DMS 273 treated with DMSO at 0.1 percent for 48 hours (cell line): ENCODE data around the gene SEMG1.

Experiments
- DNase-seq: peaks from one replicate; lab custom pipeline; 2025; lab: John Stamatoyannopoulos, UW

Gene SEMG1

GRCh38 chr20:45221076-45221475 lies 14.2 kb downstream of the SEMG1 start, which contains the start of gene SEMG2:
SEMG2 (plus strand) TSS chr20:45221373; CDS start chr20:45221390, 17 bp downstream.
- no peak for DNase-seq

GRCh38 chr20:45223136-45223535 lies 16.3 kb downstream of the SEMG1 start:
- DNase-seq = no peak

GRCh38 chr20:45226287-45226686 lies 19.5 kb downstream of the SEMG1 start:
- DNase-seq = no peak

- no peak for DNase-seq
Observed at GRCh38 chr20:45229264-45230056, 22.6 kb downstream of the SEMG1 start.

GRCh38 chr20:45230631-45231030 lies 23.8 kb downstream of the SEMG1 start:
- no peak for DNase-seq

GRCh38 chr20:45235995-45236394 lies 29.2 kb downstream of the SEMG1 start:
- DNase-seq = no peak

GRCh38 chr20:45238139-45238538 lies 31.3 kb downstream of the SEMG1 start:
- no peak for DNase-seq

- no peak for DNase-seq
Observed at GRCh38 chr20:45246109-45246508, 39.3 kb downstream of the SEMG1 start.

- no peak for DNase-seq
Observed at GRCh38 chr20:45247865-45248264, 41.0 kb downstream of the SEMG1 start.

GRCh38 chr20:45248609-45249008 lies 41.8 kb downstream of the SEMG1 start:
- no peak for DNase-seq

- DNase-seq = no peak
Observed at GRCh38 chr20:45251884-45252560, 45.2 kb downstream of the SEMG1 start.

GRCh38 chr20:45253261-45253660 lies 46.4 kb downstream of the SEMG1 start:
- no peak for DNase-seq

GRCh38 chr20:45254383-45255262 lies 47.8 kb downstream of the SEMG1 start, which contains the start of gene SLPI:
SLPI (minus strand) TSS chr20:45254564; CDS start chr20:45254543, 21 bp downstream.
- no peak for DNase-seq

GRCh38 chr20:45257161-45257560 lies 50.3 kb downstream of the SEMG1 start:
- no peak for DNase-seq

GRCh38 chr20:45257711-45258110 lies 50.9 kb downstream of the SEMG1 start:
- no peak for DNase-seq

- DNase-seq = no peak
Observed at GRCh38 chr20:45258259-45258658, 51.4 kb downstream of the SEMG1 start.

- no peak for DNase-seq
Observed at GRCh38 chr20:45258664-45259063, 51.8 kb downstream of the SEMG1 start.
